ENCODE data around the gene EPM2AIP1.
"Not testable (repeated sequence)": the region's sequence is repeated elsewhere in the genome, so short reads cannot be mapped to it uniquely, and the experiment has no call there.

EPM2AIP1 gene

GRCh38 chr3:36954452-36955134 lies 38.3 kb downstream of the EPM2AIP1 start:
- DNase-seq (ENCODE audit: low spot score), result no peak

- DNase-seq (ENCODE audit: low spot score), result not testable (repeated sequence)
Observed at GRCh38 chr3:36947814-36948213, 45.1 kb downstream of the EPM2AIP1 start.

GRCh38 chr3:36945333-36945980 lies 47.5 kb downstream of the EPM2AIP1 start:
- no peak for DNase-seq (ENCODE audit: low spot score)

GRCh38 chr3:36944641-36945270 lies 48.2 kb downstream of the EPM2AIP1 start, which contains the start of gene TRANK1:
TRANK1 (minus strand) TSS chr3:36945054; CDS start chr3:36944809, 245 bp downstream.
- no peak for DNase-seq (ENCODE audit: low spot score)

GRCh38 chr3:36944012-36944640 lies 48.8 kb downstream of the EPM2AIP1 start:
- DNase-seq (ENCODE audit: low spot score), result no peak

- no peak for DNase-seq (ENCODE audit: low spot score)
Observed at GRCh38 chr3:36943601-36944000, 49.3 kb downstream of the EPM2AIP1 start.

- DNase-seq (ENCODE audit: low spot score), result no peak
Observed at GRCh38 chr3:36942638-36943248, 50.2 kb downstream of the EPM2AIP1 start.

GRCh38 chr3:36941658-36942057 lies 51.3 kb downstream of the EPM2AIP1 start:
- DNase-seq (ENCODE audit: low spot score), result no peak

GRCh38 chr3:36941162-36941561 lies 51.8 kb downstream of the EPM2AIP1 start:
- DNase-seq (ENCODE audit: low spot score), result no peak

GRCh38 chr3:36937492-36937891 lies 55.4 kb downstream of the EPM2AIP1 start:
- no peak for DNase-seq (ENCODE audit: low spot score)

Data from COLO829 (cell line).